Measurements from ENCODE around the gene COMP. TPM values are rescaled to one million over a fixed set of nuclear protein-coding genes. Genes with fewer than 3 reads are reported as not detected.

COMP gene
- total RNA-seq, 1 donor from 2014 or later = 0.31 TPM

- no peak overlapping the region for H3K27ac Mint-ChIP-seq
- peaks cover 79% of the 10 kb centered on the region for H3K27me3 Mint-ChIP-seq (ENCODE audit: low read depth)
- no peaks in the 10 kb centered on the region for H3K9me3 Mint-ChIP-seq
- TF ChIP-seq CTCF (IDR thresholded peaks at IDR 0.05; ENCODE audit: unreplicated experiment) = no peak
- H3K4me1 Mint-ChIP-seq = peaks cover 13% of the 10 kb centered on the region
- DNase-seq (ENCODE audit: low spot score in 2 of 2, unreplicated experiment in 2 of 2) = peak; percentile 72 to 74
- no peaks in the 10 kb centered on the region for H3K36me3 Mint-ChIP-seq
- peak overlapping the region; percentile 27 for H3K4me3 Mint-ChIP-seq
Measured at GRCh38 chr19:18785179-18786124, 5.7 kb downstream of the COMP start.

GRCh38 chr19:18784786-18785120 lies 6.4 kb downstream of the COMP start:
- H3K27me3 Mint-ChIP-seq (ENCODE audit: low read depth) = peaks cover 76% of the 10 kb centered on the region
- peaks cover 9% of the 10 kb centered on the region for H3K4me1 Mint-ChIP-seq
- H3K36me3 Mint-ChIP-seq = no peaks in the 10 kb centered on the region
- no peak for TF ChIP-seq CTCF (IDR thresholded peaks at IDR 0.05; ENCODE audit: unreplicated experiment)
- DNase-seq (ENCODE audit: low spot score in 2 of 2, unreplicated experiment in 2 of 2) = no peak
- no peaks in the 10 kb centered on the region for H3K9me3 Mint-ChIP-seq
- no peak overlapping the region for H3K27ac Mint-ChIP-seq
- H3K4me3 Mint-ChIP-seq = no peak overlapping the region

GRCh38 chr19:18783958-18784785 lies 6.9 kb downstream of the COMP start:
- Mint-ChIP-seq H3K4me3 (no peak overlapping the region), H3K9me3 (no peaks in the 10 kb centered on the region), H3K27me3 (ENCODE audit: low read depth) (peaks cover 76% of the 10 kb centered on the region), H3K4me1 (peaks cover 8% of the 10 kb centered on the region), H3K36me3 (no peaks in the 10 kb centered on the region), H3K27ac (no peak overlapping the region)
- TF ChIP-seq CTCF (IDR thresholded peaks at IDR 0.05; ENCODE audit: unreplicated experiment) = no peak
- DNase-seq (ENCODE audit: low spot score in 2 of 2, unreplicated experiment in 2 of 2) = no peak

GRCh38 chr19:18782559-18783225 lies 8.4 kb downstream of the COMP start:
- TF ChIP-seq CTCF (IDR thresholded peaks at IDR 0.05; ENCODE audit: unreplicated experiment) = no peak
- H3K9me3 Mint-ChIP-seq = no peaks in the 10 kb centered on the region
- H3K4me1 Mint-ChIP-seq = peaks cover 12% of the 10 kb centered on the region
- peaks cover 77% of the 10 kb centered on the region for H3K27me3 Mint-ChIP-seq (ENCODE audit: low read depth)
- no peak overlapping the region for H3K4me3 Mint-ChIP-seq
- H3K36me3 Mint-ChIP-seq = no peaks in the 10 kb centered on the region
- no peak for DNase-seq (ENCODE audit: low spot score in 2 of 2, unreplicated experiment in 2 of 2)
- no peak overlapping the region for H3K27ac Mint-ChIP-seq

GRCh38 chr19:18781885-18782527 lies 9.1 kb downstream of the COMP start:
- Mint-ChIP-seq H3K4me3 (no peak overlapping the region), H3K4me1 (peaks cover 13% of the 10 kb centered on the region), H3K27me3 (ENCODE audit: low read depth) (peaks cover 74% of the 10 kb centered on the region), H3K27ac (no peak overlapping the region), H3K36me3 (no peaks in the 10 kb centered on the region), H3K9me3 (no peaks in the 10 kb centered on the region)
- no peak for DNase-seq (ENCODE audit: low spot score in 2 of 2, unreplicated experiment in 2 of 2)
- no peak for TF ChIP-seq CTCF (IDR thresholded peaks at IDR 0.05; ENCODE audit: unreplicated experiment)

Measured in mesothelial cell of epicardium (in vitro differentiated cells).